Tibial nerve (tissue), 3 donors: Measurements from ENCODE around the gene COMMD2.

Experiments
- CTCF ChIP-seq, 5 experiments: fragments of 200-600 bp in 3 of 5; fragments of 450-650 bp in 2 of 5; sonication (generic) in 3 of 5; IDR thresholded peaks; one replicate each; pipeline ENCODE4 v1.5.1; 2016 to 2019; ENCODE audit warnings: antibody characterized with exemption in 5 of 5, mild to moderate bottlenecking in 3 of 5, moderate library complexity in 2 of 5
- POLR2A ChIP-seq, 2 donors: fragments of 450-650 bp; IDR thresholded peaks; one replicate each; pipeline ENCODE4 v1.6.1; 2017; ENCODE audit warnings: antibody characterized with exemption in 2 of 2, mild to moderate bottlenecking in 2 of 2, moderate library complexity in 2 of 2

DNA sequence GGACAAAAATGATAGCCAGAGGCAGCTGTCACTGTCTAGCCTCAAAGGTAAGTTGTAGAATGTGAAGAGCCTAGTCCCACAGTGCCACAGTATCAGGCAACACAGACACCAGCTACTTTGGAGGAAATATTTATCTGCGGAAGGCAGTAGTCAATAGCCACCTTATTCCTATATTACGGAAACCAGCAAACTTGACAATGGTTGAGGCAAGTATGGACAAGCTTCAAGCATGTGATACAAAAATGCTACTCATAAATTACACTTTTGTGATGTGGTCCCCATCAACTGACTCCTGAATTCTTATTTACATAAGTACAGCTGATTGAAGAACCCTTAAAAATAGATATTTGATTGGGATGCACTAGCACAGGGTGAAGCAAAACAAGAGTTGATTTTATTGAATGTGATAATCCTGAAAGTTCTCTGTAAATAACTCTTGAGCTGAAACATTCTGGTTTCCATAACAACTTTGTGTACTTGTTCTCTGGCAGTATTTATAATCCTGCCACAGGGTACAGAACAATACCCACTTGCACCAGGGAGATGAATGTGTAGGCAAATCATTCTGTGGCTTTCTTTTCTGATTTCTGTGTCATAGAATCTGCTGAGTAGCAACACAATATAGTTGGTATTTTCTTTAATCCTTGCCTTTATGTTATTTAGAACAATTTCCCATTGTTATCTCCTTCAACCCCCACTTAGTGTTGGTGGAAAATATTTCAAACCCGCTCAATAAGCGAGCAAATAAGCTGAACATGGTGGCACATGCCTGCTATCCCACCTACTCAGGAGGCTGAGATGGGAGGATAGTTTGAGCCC, 40.4 kb upstream of the COMMD2 start, which contains the start of gene ANKUB1:
- TF ChIP-seq CTCF (IDR thresholded peaks at IDR 0.05) (no peak), POLR2A (IDR thresholded peaks at IDR 0.05) (no peak)
